GM12878 (cell line): ENCODE data around the gene AZGP1. TPM values are rescaled to one million over a fixed set of nuclear protein-coding genes. Genes with fewer than 3 reads are reported as not detected.

Experiments
- ATAC-seq: fragments of 200-7000 bp; cut with Tn5 transposase; 3 replicates; pipeline ENCODE4 v1.9.1; 2020; ENCODE audit warnings: mild to moderate bottlenecking, moderate library complexity
- BruUV-seq: library from RNA; stranded (reverse); fragments of 400-500 nt; replicated peaks from 2 replicates; lab custom pipeline; 2021; lab: Mats Ljungman, UMichigan
- CTCF ChIA-PET: fragments of 300-600 bp; sonication (Branson Sonifier 250); formaldehyde crosslinking; extraction: SDS; loops from one replicate; lab custom pipeline; 2021; ENCODE audit warnings: inconsistent platforms; lab: Yijun Ruan, JAX
- POLR2A ChIA-PET: fragments of 350-600 bp; formaldehyde crosslinking; extraction: SDS; loops from one replicate; lab custom pipeline; 2021; ENCODE audit warnings: inconsistent platforms; lab: Charles Lee
- RAD21 ChIA-PET: fragments of 300-600 bp; sonication (Branson Sonifier 250); formaldehyde crosslinking; loops from one replicate; lab custom pipeline; 2023; ENCODE audit warnings: antibody characterized with exemption; ENCODE audit not compliant: unreplicated experiment; lab: Charles Lee
- SMC1A ChIA-PET: fragments of 300-600 bp; sonication (Branson Sonifier 250); formaldehyde crosslinking; loops from one replicate; lab custom pipeline; 2023; ENCODE audit not compliant: unreplicated experiment, uncharacterized antibody; lab: Charles Lee
- DNase-seq: peaks from one replicate; pipeline ENCODE4 v3.0.0-alpha.2; 2011; ENCODE audit warnings: low read depth, low spot score
- FAIRE-seq: peaks from 3 replicates; lab custom pipeline; 2011; peaks lifted over from hg19 to GRCh38; lab: Jason Lieb, UNC
- H2AFZ ChIP-seq: 2 replicates; pipeline ENCODE4 v1.6.0; 2011; ENCODE audit warnings: low read depth, low read length, control low read depth; ENCODE audit not compliant: control insufficient read depth
- H3K27ac ChIP-seq: 2 replicates; pipeline ENCODE4 v1.5.1; 2011; ENCODE audit warnings: control low read depth; ENCODE audit not compliant: control insufficient read depth, insufficient read depth
- H3K27me3 ChIP-seq, 2 experiments: replicated peaks in 1 of 2; 2 replicates each; pipeline versions ENCODE4 v1.6.0 to v1.6.1; 2011; ENCODE audit warnings: low read length in 1 of 2; ENCODE audit not compliant: control insufficient read depth in 2 of 2, insufficient read depth in 2 of 2
- H3K36me3 ChIP-seq, 2 experiments: 2 replicates each; pipeline ENCODE4 v1.5.1; 2011; ENCODE audit warnings: low read length in 1 of 2; ENCODE audit not compliant: control insufficient read depth in 2 of 2, insufficient read depth in 2 of 2
- H3K4me1 ChIP-seq: 2 replicates; pipeline ENCODE4 v1.6.1; 2011; ENCODE audit warnings: mild to moderate bottlenecking, low read length, moderate library complexity, mixed read lengths; ENCODE audit not compliant: control insufficient read depth, insufficient read depth
- H3K4me2 ChIP-seq: 2 replicates; pipeline ENCODE4 v1.6.0; 2011; ENCODE audit warnings: control low read depth; ENCODE audit not compliant: control insufficient read depth, insufficient read depth
- H3K4me3 ChIP-seq: fragments of 200-600 bp; sonication (generic); 2 replicates; pipeline ENCODE4 v1.5.1; 2016
- H3K79me2 ChIP-seq: 2 replicates; pipeline ENCODE4 v1.6.0; 2011; ENCODE audit warnings: low read length; ENCODE audit not compliant: control insufficient read depth, insufficient read depth
- H3K9ac ChIP-seq: 2 replicates; pipeline ENCODE4 v1.8.0; 2011; ENCODE audit warnings: low read length, control low read depth, mixed read lengths; ENCODE audit not compliant: control insufficient read depth, insufficient read depth
- H3K9me3 ChIP-seq: replicated peaks from 3 replicates; pipeline ENCODE4 v1.5.1; 2011; ENCODE audit warnings: mild to moderate bottlenecking, low read length; ENCODE audit not compliant: control insufficient read depth, insufficient read depth
- H4K20me1 ChIP-seq: 2 replicates; pipeline ENCODE4 v1.6.0; 2011; ENCODE audit not compliant: control insufficient read depth, insufficient read depth
- BCLAF1 ChIP-seq: fragments of 450-650 bp; IDR thresholded peaks from 2 replicates; pipeline ENCODE4 v1.6.1; 2017; ENCODE audit warnings: antibody characterized with exemption, mild to moderate bottlenecking, moderate library complexity
- BHLHE40 ChIP-seq, 2 experiments: fragments of 450-650 bp in 1 of 2; IDR thresholded peaks; 2 replicates each; pipeline ENCODE4 v1.6.1; 2011 to 2017; ENCODE audit warnings: low read depth in 2 of 2, borderline replicate concordance in 1 of 2, improper control_type of control experiment in 1 of 2, low read length in 1 of 2, mild to moderate bottlenecking in 1 of 2
- BRCA1 ChIP-seq: IDR thresholded peaks from 2 replicates; pipeline ENCODE4 v1.6.1; 2011; ENCODE audit warnings: low read depth, low read length, improper control_type of control experiment
- CTCF ChIP-seq, 3 experiments: IDR thresholded peaks in 2 of 3; conservative IDR thresholded peaks in 1 of 3; 2 replicates each; pipeline ENCODE4 v1.5.1; 2011; ENCODE audit warnings: low read depth in 3 of 3, low read length in 3 of 3, mild to moderate bottlenecking in 3 of 3, control low read depth in 2 of 3, moderate library complexity in 2 of 3, inconsistent platforms in 1 of 3, mixed read lengths in 1 of 3; ENCODE audit not compliant: control insufficient read depth in 2 of 3, insufficient read depth in 1 of 3; ENCODE audit errors: extremely low read depth in 1 of 3
- EZH2 ChIP-seq: IDR thresholded peaks from 2 replicates; pipeline ENCODE4 v1.6.1; 2012; ENCODE audit warnings: low read depth, mild to moderate bottlenecking, control low read depth, inconsistent platforms, low read length, borderline replicate concordance; ENCODE audit not compliant: control insufficient read depth
- HCFC1 ChIP-seq: fragments of 150-350 bp; IDR thresholded peaks from 2 replicates; pipeline ENCODE4 v1.6.1; 2014; ENCODE audit warnings: low read length
- RAD21 ChIP-seq: IDR thresholded peaks from 2 replicates; pipeline ENCODE4 v1.6.1; 2011; ENCODE audit warnings: mild to moderate bottlenecking, low read depth, low read length, moderate library complexity; ENCODE audit not compliant: insufficient read depth
- SMC3 ChIP-seq: IDR thresholded peaks from 2 replicates; pipeline ENCODE4 v1.6.1; 2011; ENCODE audit warnings: low read length, improper control_type of control experiment, borderline replicate concordance
- SRF ChIP-seq, 2 experiments: IDR thresholded peaks; 2 replicates each; pipeline ENCODE4 v1.6.1; 2011; ENCODE audit warnings: low read depth in 2 of 2, low read length in 2 of 2, mild to moderate bottlenecking in 1 of 2, moderate library complexity in 1 of 2
- STAT3 ChIP-seq: IDR thresholded peaks from 2 replicates; pipeline ENCODE4 v1.6.1; 2011; ENCODE audit warnings: low read depth, low read length, improper control_type of control experiment
- TBL1XR1 ChIP-seq: IDR thresholded peaks from 2 replicates; pipeline ENCODE4 v1.6.1; 2012; ENCODE audit warnings: low read depth, low read length, improper control_type of control experiment
- WGBS: methylation state at CpG from one replicate; pipeline ENCODE4 v1.1.6; 2016; ENCODE audit warnings: low lambda C conversion rate; ENCODE audit not compliant: insufficient replicate concordance, insufficient coverage; ENCODE audit errors: missing lambda C conversion rate; 5-methylcytosine and 5-hydroxymethylcytosine counted together
- in situ Hi-C: fragments of 300-500 bp; cut with MboI; formaldehyde crosslinking; loops from 9 replicates; pipeline ENCODE4 v1.14.3; 2018; ENCODE audit warnings: mixed read lengths
- intact Hi-C: fragments of 100-400 bp; cut with micrococcal nuclease; formaldehyde crosslinking; loops from one replicate; pipeline ENCODE4 v1.14.2; 2022; ENCODE audit not compliant: unreplicated experiment
- polyA plus RNA-seq, 11 experiments: library from polyadenylated mRNA; depleted of rRNA in 4 of 11; unstranded in 6 of 11; stranded (reverse) in 5 of 11; fragments of >200 nt; fragmentation: Nextera tagmentation in 4 of 11; fragmentation: Illumina TruSeq in 1 of 11; extraction: Ambion mirVana in 4 of 11; extraction: Trizol in 1 of 11; gene quantifications; 1 replicate in 1 of 11; 2 replicates in 10 of 11; pipeline versions ENCODE4 v1.2.1 to v1.2.3, GENCODE V29; 2011 to 2016; ENCODE audit warnings: inconsistent platforms in 2 of 11, missing spikeins in 2 of 11, low read depth in 1 of 11
- total RNA-seq, 4 experiments: library from RNA; depleted of rRNA in 3 of 4; stranded (reverse); fragments of >200 nt in 3 of 4; fragmentation: Illumina TruSeq in 1 of 4; extraction: Trizol in 1 of 4; gene quantifications; 2 replicates each; pipeline versions ENCODE4 v1.2.1 to v1.2.3, GENCODE V29; 2013 to 2021
- TF ChIP-seq, protein P1 (sequence below): IDR thresholded peaks from 2 replicates; pipeline ENCODE4 v1.6.1; 2012; ENCODE audit warnings: mild to moderate bottlenecking, low read depth, low read length

Gene AZGP1
- total and polyA plus RNA-seq, 10 of the 15 experiments (the other 5 are each of a cell fraction or from before 2014, with no cell fraction given), result 0.18 to 0.64 (median 0.29) TPM; not detected in 5

- SMC1A ChIA-PET, result interaction anchor here (1.2 to 7.4 kb wide), 6 partner anchors 9 to 359 kb away, joined by 4 to 86 read pairs (median 5); partner anchors contain the start of gene TRIM4
- RAD21 ChIA-PET, result interaction anchor here (1.2 to 3.8 kb wide), 8 partner anchors 10 to 139 kb away, joined by 3 to 16 read pairs (median 6); partner anchors contain the start of gene TRIM4
- no peak for DNase-seq
- Histone ChIP-seq H3K79me2 (no peaks in the 10 kb centered on the region), H4K20me1 (no peaks in the 10 kb centered on the region), H3K4me2 (no peak overlapping the region), H3K36me3 (no peaks in the 10 kb centered on the region), H3K4me1 (no peaks in the 10 kb centered on the region), H2AFZ (no peak overlapping the region), H3K27ac (no peak overlapping the region), H3K9me3 (no peaks in the 10 kb centered on the region), H3K4me3 (no peak overlapping the region), H3K9ac (no peak overlapping the region), H3K27me3 (peaks cover 0 to 2% of the 10 kb centered on the region in 2 experiments; a peak in 3 of 4 replicates)
- in situ Hi-C loops, result loop anchor here (5.0 kb wide), 1 partner anchor 73 kb away; the partner anchor contains the start of gene TRIM4
- TF ChIP-seq HCFC1 (no peak), CTCF (IDR thresholded peaks at IDR 0.05 in 2 of 3, conservative IDR thresholded peaks at IDR 0.05 in 1 of 3; ENCODE audit: control insufficient read depth in 2 of 3, extremely low read depth in 1 of 3, insufficient read depth in 1 of 3, low read depth in 3 of 3, low read length in 3 of 3) (no peak), BRCA1 (no peak), TBL1XR1 (no peak), SMC3 (no peak), BHLHE40 (IDR thresholded peaks at IDR 0.05; ENCODE audit: borderline replicate concordance in 1 of 2, low read depth in 2 of 2, low read length in 1 of 2) (no peak), EZH2 (no peak), SRF (IDR thresholded peaks at IDR 0.05; ENCODE audit: low read depth in 2 of 2, low read length in 2 of 2) (no peak), STAT3 (no peak), RAD21 (no peak), BCLAF1 (no peak)
- TF ChIP-seq, protein P1, sequence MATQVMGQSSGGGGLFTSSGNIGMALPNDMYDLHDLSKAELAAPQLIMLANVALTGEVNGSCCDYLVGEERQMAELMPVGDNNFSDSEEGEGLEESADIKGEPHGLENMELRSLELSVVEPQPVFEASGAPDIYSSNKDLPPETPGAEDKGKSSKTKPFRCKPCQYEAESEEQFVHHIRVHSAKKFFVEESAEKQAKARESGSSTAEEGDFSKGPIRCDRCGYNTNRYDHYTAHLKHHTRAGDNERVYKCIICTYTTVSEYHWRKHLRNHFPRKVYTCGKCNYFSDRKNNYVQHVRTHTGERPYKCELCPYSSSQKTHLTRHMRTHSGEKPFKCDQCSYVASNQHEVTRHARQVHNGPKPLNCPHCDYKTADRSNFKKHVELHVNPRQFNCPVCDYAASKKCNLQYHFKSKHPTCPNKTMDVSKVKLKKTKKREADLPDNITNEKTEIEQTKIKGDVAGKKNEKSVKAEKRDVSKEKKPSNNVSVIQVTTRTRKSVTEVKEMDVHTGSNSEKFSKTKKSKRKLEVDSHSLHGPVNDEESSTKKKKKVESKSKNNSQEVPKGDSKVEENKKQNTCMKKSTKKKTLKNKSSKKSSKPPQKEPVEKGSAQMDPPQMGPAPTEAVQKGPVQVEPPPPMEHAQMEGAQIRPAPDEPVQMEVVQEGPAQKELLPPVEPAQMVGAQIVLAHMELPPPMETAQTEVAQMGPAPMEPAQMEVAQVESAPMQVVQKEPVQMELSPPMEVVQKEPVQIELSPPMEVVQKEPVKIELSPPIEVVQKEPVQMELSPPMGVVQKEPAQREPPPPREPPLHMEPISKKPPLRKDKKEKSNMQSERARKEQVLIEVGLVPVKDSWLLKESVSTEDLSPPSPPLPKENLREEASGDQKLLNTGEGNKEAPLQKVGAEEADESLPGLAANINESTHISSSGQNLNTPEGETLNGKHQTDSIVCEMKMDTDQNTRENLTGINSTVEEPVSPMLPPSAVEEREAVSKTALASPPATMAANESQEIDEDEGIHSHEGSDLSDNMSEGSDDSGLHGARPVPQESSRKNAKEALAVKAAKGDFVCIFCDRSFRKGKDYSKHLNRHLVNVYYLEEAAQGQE, result no peak
- no TSS peak for BruUV-seq
- CTCF ChIA-PET, result interaction anchor here (0.6 to 13.0 kb wide), 15 partner anchors 12 to 542 kb away, joined by 3 to 178 read pairs (median 4); partner anchors contain the start of genes AZGP1 and TRIM4
- WGBS, result 60% methylated on average over 14 of the region's 14 CpGs
- no peak for FAIRE-seq
- POLR2A ChIA-PET, result no interaction called here
- intact Hi-C loops, result loop anchor here (1.0 to 5.0 kb wide), 2 partner anchors 77 to 137 kb away; partner anchors contain the start of gene MBLAC1
- no peak for ATAC-seq
These were observed 14.6 kb upstream of the AZGP1 start for GRCh38 chr7:99990460-99990852.
